ENCODE measurements around the gene PDE8B.

PDE8B gene

DNA sequence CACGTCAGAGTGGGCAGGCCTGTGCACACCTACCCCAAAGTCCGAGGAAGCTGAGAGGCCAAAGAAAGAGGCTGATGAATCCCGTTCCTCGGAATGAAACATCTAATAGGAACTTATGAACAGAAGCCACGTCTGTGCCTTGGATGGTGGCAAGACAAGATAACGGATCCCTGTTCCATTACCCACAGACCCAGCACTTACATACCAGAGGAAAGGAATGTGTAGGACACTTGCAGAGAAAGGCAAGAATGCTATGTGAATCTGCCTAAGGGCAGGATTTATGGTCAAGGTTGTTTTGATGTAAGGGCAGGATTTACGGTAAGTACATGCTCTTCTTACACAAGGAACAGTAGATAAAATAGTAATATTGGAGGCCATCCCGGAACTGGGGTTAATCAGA lies 188.4 kb downstream of the PDE8B start:
- no peak overlapping the region for H4K91ac ChIP-seq (ENCODE audit: low read depth, low read length, poor library complexity)
- WGBS, 2 donors (ENCODE audit: extremely low coverage in 2 of 2, insufficient read length in 2 of 2, insufficient replicate concordance in 1 of 2) = no CpG with 5 or more reads among the region's 8 CpGs
- H3K27me3 ChIP-seq (ENCODE audit: control insufficient read depth in 3 of 3, insufficient read depth in 3 of 3, low read depth in 1 of 3, low read length in 3 of 3) = peaks cover 0 to 17% (median 0%) of the 10 kb centered on the region in 3 experiments
- H3K4me1 ChIP-seq (ENCODE audit: control insufficient read depth in 2 of 2, insufficient read depth in 1 of 2, low read depth in 1 of 2, low read length in 2 of 2) = peaks cover 0 to 3% of the 10 kb centered on the region in 2 donors
- H2AFZ ChIP-seq (ENCODE audit: low read length) = no peak overlapping the region
- H2BK12ac ChIP-seq (ENCODE audit: low read length) = no peak overlapping the region
- no peak overlapping the region for H3K4me3 ChIP-seq (ENCODE audit: low read length in 2 of 2)
- no peaks in the 10 kb centered on the region for H3K9me3 ChIP-seq (replicated peaks in 1 of 2; ENCODE audit: control insufficient read depth in 2 of 2, insufficient read depth in 1 of 2, low read depth in 1 of 2, low read length in 2 of 2)
- H3K79me1 ChIP-seq (ENCODE audit: low read depth, low read length) = no peaks in the 10 kb centered on the region
- H3K27ac ChIP-seq (replicated peaks; ENCODE audit: low read length) = no peak overlapping the region
- no peak overlapping the region for H3K18ac ChIP-seq (ENCODE audit: low read length)
- no peak overlapping the region for H3K9ac ChIP-seq (ENCODE audit: low read depth, low read length, poor library complexity)
- no peak overlapping the region for H2AK5ac ChIP-seq (ENCODE audit: low read depth, low read length)
- H3K14ac ChIP-seq (ENCODE audit: low read length) = no peak overlapping the region
- H3K4ac ChIP-seq (ENCODE audit: low read length) = no peak overlapping the region
- H3K23ac ChIP-seq (ENCODE audit: low read depth, low read length, poor library complexity) = no peak overlapping the region
- H2BK15ac ChIP-seq (ENCODE audit: low read length) = no peak overlapping the region
- H4K8ac ChIP-seq (ENCODE audit: low read depth, low read length) = no peak overlapping the region
- no peak overlapping the region for H2BK5ac ChIP-seq (ENCODE audit: low read length)
- H2BK120ac ChIP-seq (ENCODE audit: low read depth, low read length) = no peak overlapping the region
- H3K4me2 ChIP-seq (ENCODE audit: insufficient read depth, low read length, poor library complexity, severe bottlenecking) = no peak overlapping the region
- H3K36me3 ChIP-seq (replicated peaks in 1 of 2; ENCODE audit: control insufficient read depth in 2 of 2, insufficient read depth in 2 of 2, low read length in 2 of 2) = no peaks in the 10 kb centered on the region
- DNase-seq (ENCODE audit: low spot score) = no peak

DNA sequence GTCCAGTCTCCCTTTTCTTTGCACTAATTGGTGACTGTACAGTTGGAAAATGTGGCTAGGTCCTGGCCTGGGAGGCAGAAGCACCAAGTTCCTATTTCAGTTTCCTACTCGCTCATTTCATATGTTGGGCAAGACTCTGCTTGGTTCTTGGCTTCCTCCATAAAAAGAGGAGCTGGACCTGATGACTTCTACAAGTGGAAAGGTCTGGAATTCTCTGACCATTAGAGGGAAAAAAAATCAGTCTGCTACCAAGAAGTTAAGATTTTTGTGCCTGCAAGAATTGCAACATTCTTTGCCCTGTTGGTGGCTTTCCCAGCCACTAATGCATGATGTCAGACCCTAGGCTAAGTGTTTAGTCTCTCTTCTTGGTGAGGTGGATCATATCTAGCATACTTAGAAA lies 190.2 kb downstream of the PDE8B start:
- Histone ChIP-seq H3K18ac (ENCODE audit: low read length) (no peak overlapping the region), H3K36me3 (replicated peaks in 1 of 2; ENCODE audit: control insufficient read depth in 2 of 2, insufficient read depth in 2 of 2, low read length in 2 of 2) (no peaks in the 10 kb centered on the region), H2BK15ac (ENCODE audit: low read length) (no peak overlapping the region), H3K9ac (ENCODE audit: low read depth, low read length, poor library complexity) (no peak overlapping the region), H3K4ac (ENCODE audit: low read length) (no peak overlapping the region), H3K4me2 (ENCODE audit: insufficient read depth, low read length, poor library complexity, severe bottlenecking) (no peak overlapping the region), H3K9me3 (replicated peaks in 1 of 2; ENCODE audit: control insufficient read depth in 2 of 2, insufficient read depth in 1 of 2, low read depth in 1 of 2, low read length in 2 of 2) (no peaks in the 10 kb centered on the region), H2AK5ac (ENCODE audit: low read depth, low read length) (no peak overlapping the region), H2BK120ac (ENCODE audit: low read depth, low read length) (no peak overlapping the region), H3K14ac (ENCODE audit: low read length) (no peak overlapping the region), H4K91ac (ENCODE audit: low read depth, low read length, poor library complexity) (no peak overlapping the region), H3K79me1 (ENCODE audit: low read depth, low read length) (no peaks in the 10 kb centered on the region), H3K27ac (replicated peaks; ENCODE audit: low read length) (no peak overlapping the region), H2AFZ (ENCODE audit: low read length) (no peak overlapping the region), H2BK5ac (ENCODE audit: low read length) (no peak overlapping the region), H2BK12ac (ENCODE audit: low read length) (no peak overlapping the region), H4K8ac (ENCODE audit: low read depth, low read length) (no peak overlapping the region), H3K27me3 (ENCODE audit: control insufficient read depth in 3 of 3, insufficient read depth in 3 of 3, low read depth in 1 of 3, low read length in 3 of 3) (peaks cover 0 to 17% (median 0%) of the 10 kb centered on the region in 3 experiments), H3K4me3 (ENCODE audit: low read length in 2 of 2) (no peak overlapping the region), H3K23ac (ENCODE audit: low read depth, low read length, poor library complexity) (no peak overlapping the region), H3K4me1 (ENCODE audit: control insufficient read depth in 2 of 2, insufficient read depth in 1 of 2, low read depth in 1 of 2, low read length in 2 of 2) (peaks cover 0 to 3% of the 10 kb centered on the region in 2 donors)
- DNase-seq (ENCODE audit: low spot score) = no peak
- WGBS, 2 donors (ENCODE audit: extremely low coverage in 2 of 2, insufficient read length in 2 of 2, insufficient replicate concordance in 1 of 2) = no CpG with 5 or more reads among the region's 1 CpG

DNA sequence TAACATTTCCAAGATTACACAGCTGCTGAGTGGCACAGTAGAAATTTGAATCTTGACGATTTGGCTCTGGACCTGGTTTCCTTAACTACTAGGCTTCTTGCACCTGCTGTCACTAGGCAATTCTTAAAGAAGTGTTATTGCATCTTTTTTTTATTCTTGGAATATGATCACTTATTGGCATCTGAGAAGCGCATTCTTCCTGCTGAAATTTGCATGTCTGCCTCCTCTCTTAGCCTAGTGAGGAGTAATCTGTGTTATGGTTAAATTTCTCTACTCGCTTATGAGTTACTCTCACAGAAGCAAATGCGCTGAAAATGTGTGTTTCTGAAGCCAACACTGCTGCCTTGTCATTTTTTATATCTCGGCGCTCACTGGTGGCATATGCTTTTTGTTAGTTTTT lies 192.3 kb downstream of the PDE8B start:
- Histone ChIP-seq H3K4me1 (ENCODE audit: control insufficient read depth in 2 of 2, insufficient read depth in 1 of 2, low read depth in 1 of 2, low read length in 2 of 2) (no peaks in the 10 kb centered on the region), H3K9ac (ENCODE audit: low read depth, low read length, poor library complexity) (no peak overlapping the region), H2BK120ac (ENCODE audit: low read depth, low read length) (no peak overlapping the region), H3K36me3 (replicated peaks in 1 of 2; ENCODE audit: control insufficient read depth in 2 of 2, insufficient read depth in 2 of 2, low read length in 2 of 2) (no peaks in the 10 kb centered on the region), H3K27ac (replicated peaks; ENCODE audit: low read length) (no peak overlapping the region), H3K4ac (ENCODE audit: low read length) (no peak overlapping the region), H2AFZ (ENCODE audit: low read length) (no peak overlapping the region), H3K4me2 (ENCODE audit: insufficient read depth, low read length, poor library complexity, severe bottlenecking) (no peak overlapping the region), H3K27me3 (ENCODE audit: control insufficient read depth in 3 of 3, insufficient read depth in 3 of 3, low read depth in 1 of 3, low read length in 3 of 3) (peaks cover 0 to 13% (median 0%) of the 10 kb centered on the region in 3 experiments), H2BK12ac (ENCODE audit: low read length) (no peak overlapping the region), H3K18ac (ENCODE audit: low read length) (no peak overlapping the region), H3K4me3 (ENCODE audit: low read length in 2 of 2) (no peak overlapping the region), H3K79me1 (ENCODE audit: low read depth, low read length) (no peaks in the 10 kb centered on the region), H3K14ac (ENCODE audit: low read length) (no peak overlapping the region), H2BK15ac (ENCODE audit: low read length) (no peak overlapping the region), H2BK5ac (ENCODE audit: low read length) (no peak overlapping the region), H3K23ac (ENCODE audit: low read depth, low read length, poor library complexity) (no peak overlapping the region), H4K91ac (ENCODE audit: low read depth, low read length, poor library complexity) (no peak overlapping the region), H4K8ac (ENCODE audit: low read depth, low read length) (no peak overlapping the region), H2AK5ac (ENCODE audit: low read depth, low read length) (no peak overlapping the region), H3K9me3 (replicated peaks in 1 of 2; ENCODE audit: control insufficient read depth in 2 of 2, insufficient read depth in 1 of 2, low read depth in 1 of 2, low read length in 2 of 2) (no peaks in the 10 kb centered on the region)
- no peak for DNase-seq (ENCODE audit: low spot score)
- no CpG with 5 or more reads among the region's 6 CpGs for WGBS, 2 donors (ENCODE audit: extremely low coverage in 2 of 2, insufficient read length in 2 of 2, insufficient replicate concordance in 1 of 2)

GRCh38 chr5:77407152-77407551 lies 196.7 kb downstream of the PDE8B start:
- H4K91ac ChIP-seq (ENCODE audit: low read depth, low read length, poor library complexity) = no peak overlapping the region
- no peak overlapping the region for H4K8ac ChIP-seq (ENCODE audit: low read depth, low read length)
- H3K18ac ChIP-seq (ENCODE audit: low read length) = peak overlapping the region; percentile 5
- no peak overlapping the region for H3K23ac ChIP-seq (ENCODE audit: low read depth, low read length, poor library complexity)
- no peaks in the 10 kb centered on the region for H3K36me3 ChIP-seq (replicated peaks in 1 of 2; ENCODE audit: control insufficient read depth in 2 of 2, insufficient read depth in 2 of 2, low read length in 2 of 2)
- no peak overlapping the region for H2BK15ac ChIP-seq (ENCODE audit: low read length)
- WGBS, 2 donors (ENCODE audit: extremely low coverage in 2 of 2, insufficient read length in 2 of 2, insufficient replicate concordance in 1 of 2) = no CpG with 5 or more reads among the region's 10 CpGs
- H3K4me3 ChIP-seq (ENCODE audit: low read length in 2 of 2) = no peak overlapping the region
- no peak overlapping the region for H3K14ac ChIP-seq (ENCODE audit: low read length)
- no peak overlapping the region for H2BK5ac ChIP-seq (ENCODE audit: low read length)
- no peak overlapping the region for H2AFZ ChIP-seq (ENCODE audit: low read length)
- H3K9me3 ChIP-seq (replicated peaks in 1 of 2; ENCODE audit: control insufficient read depth in 2 of 2, insufficient read depth in 1 of 2, low read depth in 1 of 2, low read length in 2 of 2) = no peaks in the 10 kb centered on the region
- no peaks in the 10 kb centered on the region for H3K4me1 ChIP-seq (ENCODE audit: control insufficient read depth in 2 of 2, insufficient read depth in 1 of 2, low read depth in 1 of 2, low read length in 2 of 2)
- no peak overlapping the region for H2BK12ac ChIP-seq (ENCODE audit: low read length)
- H3K27ac ChIP-seq (replicated peaks; ENCODE audit: low read length) = no peak overlapping the region
- no peaks in the 10 kb centered on the region for H3K79me1 ChIP-seq (ENCODE audit: low read depth, low read length)
- H3K4ac ChIP-seq (ENCODE audit: low read length) = no peak overlapping the region
- no peak overlapping the region for H3K9ac ChIP-seq (ENCODE audit: low read depth, low read length, poor library complexity)
- H3K4me2 ChIP-seq (ENCODE audit: insufficient read depth, low read length, poor library complexity, severe bottlenecking) = no peak overlapping the region
- H2AK5ac ChIP-seq (ENCODE audit: low read depth, low read length) = no peak overlapping the region
- H3K27me3 ChIP-seq (ENCODE audit: control insufficient read depth in 3 of 3, insufficient read depth in 3 of 3, low read depth in 1 of 3, low read length in 3 of 3) = no peaks in the 10 kb centered on the region
- H2BK120ac ChIP-seq (ENCODE audit: low read depth, low read length) = no peak overlapping the region
- no peak for DNase-seq (ENCODE audit: low spot score)
